Sigmoid colon (tissue), 7 donors: Measurements from ENCODE around the gene STK11IP. TPM values are rescaled to one million over a fixed set of nuclear protein-coding genes. Genes with fewer than 3 reads are reported as not detected.
A peak's percentile ranks its signal among the peaks of the same experiment; 100 is the strongest.

Experiments
- DNase-seq: peaks from one replicate; pipeline ENCODE4 v3.0.0-alpha.2; 2019
- H3K27ac ChIP-seq, 4 donors: fragments of 200-600 bp; sonication (generic); one replicate each; pipeline ENCODE4 v1.5.1; 2016 to 2019; ENCODE audit warnings: mild to moderate bottlenecking in 1 of 4
- H3K27me3 ChIP-seq, 3 donors: fragments of 200-600 bp; sonication (generic); one replicate each; pipeline ENCODE4 v1.5.1; 2019; ENCODE audit warnings: mild to moderate bottlenecking in 1 of 3
- H3K36me3 ChIP-seq, 4 donors: fragments of 200-600 bp; sonication (generic); one replicate each; pipeline ENCODE4 v1.5.1; 2016 to 2019
- H3K4me1 ChIP-seq, 4 donors: fragments of 200-600 bp; sonication (generic); one replicate each; pipeline ENCODE4 v1.5.1; 2017 to 2019
- H3K4me3 ChIP-seq, 4 donors: fragments of 200-600 bp; sonication (generic); one replicate each; pipeline ENCODE4 v1.5.1; 2017 to 2019; ENCODE audit warnings: mild to moderate bottlenecking in 2 of 4, moderate library complexity in 1 of 4
- H3K9me3 ChIP-seq, 4 donors: fragments of 200-600 bp in 3 of 4; sonication (generic) in 3 of 4; one replicate each; pipeline versions ENCODE4 v1.5.1 to v1.6.1; 2013 to 2019
- CTCF ChIP-seq, 4 experiments: fragments of 450-650 bp in 3 of 4; fragments of 200-600 bp in 1 of 4; IDR thresholded peaks; one replicate each; pipeline ENCODE4 v1.5.1; 2016 to 2019; ENCODE audit warnings: antibody characterized with exemption in 4 of 4, mild to moderate bottlenecking in 3 of 4, moderate library complexity in 2 of 4
- EP300 ChIP-seq, 4 donors: sonication (generic); formaldehyde crosslinking; IDR thresholded peaks; one replicate each; pipeline ENCODE4 v1.6.1; 2017; ENCODE audit warnings: antibody characterized with exemption in 4 of 4
- POLR2A ChIP-seq, 2 donors: fragments of 450-650 bp; IDR thresholded peaks; one replicate each; pipeline ENCODE4 v1.6.1; 2016; ENCODE audit warnings: antibody characterized with exemption in 2 of 2, mild to moderate bottlenecking in 2 of 2, moderate library complexity in 2 of 2
- POLR2AphosphoS5 ChIP-seq, 4 donors: sonication (generic); formaldehyde crosslinking; IDR thresholded peaks; one replicate each; pipeline ENCODE4 v1.6.1; 2017; ENCODE audit warnings: antibody characterized with exemption in 4 of 4
- WGBS, 2 donors: extraction: QIAGEN DNeasy Blood & Tissue Kit; methylation state at CpG; one replicate each; pipeline ENCODE4 v1.1.7; 2013; 5-methylcytosine and 5-hydroxymethylcytosine counted together
- intact Hi-C: fragments of 100-400 bp; cut with DNase I; formaldehyde crosslinking; loops from one replicate; pipeline ENCODE4 v1.15.1; 2023
- polyA plus RNA-seq, 3 donors: library from polyadenylated mRNA; stranded (reverse); fragments of 200-250 nt; gene quantifications; one replicate each; pipeline ENCODE4 v1.2.3, GENCODE V29; 2013
- total RNA-seq, 4 donors: library from RNA; depleted of rRNA; stranded (reverse); fragments of >200 nt; gene quantifications; one replicate each; pipeline ENCODE4 v1.1.0, GENCODE V29; 2016
- donor health status: healthy with polysubstance abuse.
- donor health status: Bipolar disorder and iron deficiency.
- donor health status: healthy.

STK11IP gene
- total and polyA plus RNA-seq, 7 donors = 6.9 to 36.7 (median 10.8) TPM

- no peak overlapping the region for H3K4me3 ChIP-seq
- 59 to 81% methylated on average over 17 of the region's 17 CpGs for WGBS, 2 donors
- no peaks in the 10 kb centered on the region for H3K9me3 ChIP-seq
- H3K36me3 ChIP-seq = no peaks in the 10 kb centered on the region
- intact Hi-C loops = no loop called here
- DNase-seq = peak; percentile 61
- H3K27me3 ChIP-seq = no peaks in the 10 kb centered on the region
- no peak overlapping the region for H3K27ac ChIP-seq
- peaks cover 0 to 14% (median 10%) of the 10 kb centered on the region in 4 donors for H3K4me1 ChIP-seq
- TF ChIP-seq POLR2A (IDR thresholded peaks at IDR 0.05) (no peak), POLR2AphosphoS5 (IDR thresholded peaks at IDR 0.05) (no peak), EP300 (IDR thresholded peaks at IDR 0.05) (no peak), CTCF (IDR thresholded peaks at IDR 0.05) (no peak)
These were observed 33.2 kb downstream of the STK11IP start for GRCh38 chr2:219630770-219631405.

- no peak overlapping the region for H3K27ac ChIP-seq
These were observed 33.8 kb downstream of the STK11IP start for GRCh38 chr2:219631406-219631891.

GRCh38 chr2:219631904-219632759 is 34.5 kb downstream of the STK11IP start:
- H3K9me3 ChIP-seq = no peaks in the 10 kb centered on the region
- H3K36me3 ChIP-seq = no peaks in the 10 kb centered on the region
- intact Hi-C loops = no loop called here
- DNase-seq = no peak
- H3K27ac ChIP-seq = no peak overlapping the region
- no peaks in the 10 kb centered on the region for H3K27me3 ChIP-seq
- TF ChIP-seq POLR2AphosphoS5 (IDR thresholded peaks at IDR 0.05) (no peak), CTCF (IDR thresholded peaks at IDR 0.05) (no peak), EP300 (IDR thresholded peaks at IDR 0.05) (no peak), POLR2A (IDR thresholded peaks at IDR 0.05) (no peak)
- H3K4me1 ChIP-seq = peaks cover 0 to 10% (median 8%) of the 10 kb centered on the region in 4 donors
- 73 to 87% methylated on average over 34 of the region's 34 CpGs for WGBS, 2 donors
- H3K4me3 ChIP-seq = no peak overlapping the region

More at GRCh38 chr2:219631406-219631891, 33.8 kb downstream of the STK11IP start:
- no peak overlapping the region for H3K4me3 ChIP-seq
- TF ChIP-seq EP300 (IDR thresholded peaks at IDR 0.05) (no peak), CTCF (IDR thresholded peaks at IDR 0.05) (no peak), POLR2AphosphoS5 (IDR thresholded peaks at IDR 0.05) (no peak), POLR2A (IDR thresholded peaks at IDR 0.05) (no peak)
- H3K36me3 ChIP-seq = no peaks in the 10 kb centered on the region
- H3K9me3 ChIP-seq = no peaks in the 10 kb centered on the region
- no peak for DNase-seq
- peaks cover 0 to 14% (median 10%) of the 10 kb centered on the region in 4 donors for H3K4me1 ChIP-seq
- intact Hi-C loops = no loop called here
- no peaks in the 10 kb centered on the region for H3K27me3 ChIP-seq
- WGBS, 2 donors = 72 to 82% methylated on average over 9 of the region's 9 CpGs

- WGBS, 2 donors = 80 to 89% methylated on average over 8 of the region's 8 CpGs
- no peaks in the 10 kb centered on the region for H3K27me3 ChIP-seq
- TF ChIP-seq POLR2AphosphoS5 (IDR thresholded peaks at IDR 0.05) = no peak
- no peak for TF ChIP-seq CTCF (IDR thresholded peaks at IDR 0.05)
- TF ChIP-seq POLR2A (IDR thresholded peaks at IDR 0.05) = no peak
- TF ChIP-seq EP300 (IDR thresholded peaks at IDR 0.05) = no peak
- no peak overlapping the region for H3K4me3 ChIP-seq
- no peaks in the 10 kb centered on the region for H3K36me3 ChIP-seq
- H3K4me1 ChIP-seq = peaks cover 0 to 8% (median 5%) of the 10 kb centered on the region in 4 donors
- intact Hi-C loops = no loop called here
- H3K27ac ChIP-seq = no peak overlapping the region
- no peaks in the 10 kb centered on the region for H3K9me3 ChIP-seq
- DNase-seq = no peak
These were observed 35.1 kb downstream of the STK11IP start for GRCh38 chr2:219632760-219633105.
